PC-3 (cell line): ENCODE data around the gene CASK. TPM values are rescaled to one million over a fixed set of nuclear protein-coding genes. Genes with fewer than 3 reads are reported as not detected.

ENCODE experiments used
- ATAC-seq: fragments of 200-7000 bp; cut with Tn5 transposase; 2 replicates; pipeline ENCODE4 v1.9.1; 2020; ENCODE audit warnings: mild to moderate bottlenecking, moderate library complexity
- BruUV-seq: library from RNA; stranded (reverse); fragments of 400-500 nt; replicated peaks from 2 replicates; lab custom pipeline; 2021; lab: Mats Ljungman, UMichigan
- CTCF ChIA-PET: fragments of 300-600 bp; sonication (Branson Sonifier 250); formaldehyde crosslinking; loops from one replicate; lab custom pipeline; 2022; ENCODE audit warnings: antibody characterized with exemption; lab: Charles Lee
- POLR2A ChIA-PET: fragments of 300-600 bp; sonication (Branson Sonifier 250); formaldehyde crosslinking; loops from one replicate; lab custom pipeline; 2022; ENCODE audit warnings: antibody characterized with exemption; ENCODE audit not compliant: unreplicated experiment; lab: Charles Lee
- DNase-seq: peaks from one replicate; pipeline ENCODE4 v3.0.0-alpha.2; 2015
- H2AFZ ChIP-seq: fragments of 300-600 bp; sonication (generic); 2 replicates; pipeline ENCODE4 v1.6.0; 2016; ENCODE audit warnings: antibody characterized with exemption, low read length
- H3F3A ChIP-seq: fragments of 300-600 bp; sonication (generic); one replicate; pipeline ENCODE4 v1.6.0; 2017; ENCODE audit warnings: antibody characterized with exemption, low read length, control low read depth, mild to moderate bottlenecking; ENCODE audit not compliant: unreplicated experiment
- H3K27ac ChIP-seq: fragments of 300-600 bp; sonication (generic); 2 replicates; pipeline ENCODE4 v1.5.1; 2016; ENCODE audit warnings: mild to moderate bottlenecking, low read length
- H3K27me3 ChIP-seq: fragments of 300-600 bp; sonication (generic); 2 replicates; pipeline ENCODE4 v1.6.1; 2016; ENCODE audit warnings: low read length, mixed read lengths
- H3K36me3 ChIP-seq: fragments of 300-600 bp; sonication (generic); 2 replicates; pipeline ENCODE4 v1.6.1; 2016; ENCODE audit warnings: low read depth, mixed run types, low read length, mixed read lengths
- H3K4me1 ChIP-seq: fragments of 300-600 bp; sonication (generic); 2 replicates; pipeline ENCODE4 v1.5.1; 2016; ENCODE audit warnings: low read length; ENCODE audit not compliant: insufficient read depth
- H3K4me2 ChIP-seq: fragments of 300-600 bp; sonication (generic); 2 replicates; pipeline ENCODE4 v1.6.0; 2016; ENCODE audit warnings: low read length
- H3K4me3 ChIP-seq: fragments of 300-600 bp; sonication (generic); 2 replicates; pipeline ENCODE4 v1.5.1; 2016; ENCODE audit warnings: mild to moderate bottlenecking, low read length, mixed read lengths
- H3K79me2 ChIP-seq: fragments of 300-600 bp; sonication (generic); 2 replicates; pipeline ENCODE4 v1.6.1; 2017; ENCODE audit warnings: low read length, mixed read lengths
- H3K9ac ChIP-seq: fragments of 300-600 bp; sonication (generic); 2 replicates; pipeline ENCODE4 v1.6.0; 2016; ENCODE audit warnings: mild to moderate bottlenecking, low read length
- H3K9me2 ChIP-seq: fragments of 300-600 bp; sonication (generic); replicated peaks from 2 replicates; pipeline ENCODE4 v1.6.1; 2016; ENCODE audit warnings: mixed run types, low read length, mixed read lengths
- H3K9me3 ChIP-seq: fragments of 300-600 bp; sonication (generic); 2 replicates; pipeline ENCODE4 v1.6.1; 2016; ENCODE audit warnings: low read length, mixed read lengths
- H4K20me1 ChIP-seq: fragments of 300-600 bp; sonication (generic); 2 replicates; pipeline ENCODE4 v1.6.1; 2016; ENCODE audit warnings: low read length, mixed read lengths
- EZH2 ChIP-seq: fragments of 300-600 bp; sonication (generic); IDR thresholded peaks from one replicate; pipeline ENCODE4 v1.6.1; 2017; ENCODE audit warnings: antibody characterized with exemption, mild to moderate bottlenecking, low read length; ENCODE audit not compliant: unreplicated experiment
- EZH2phosphoT487 ChIP-seq: fragments of 300-600 bp; sonication (generic); IDR thresholded peaks from 2 replicates; pipeline ENCODE4 v1.6.1; 2018; ENCODE audit warnings: mild to moderate bottlenecking, antibody characterized with exemption, low read length, borderline replicate concordance
- intact Hi-C: fragments of 100-400 bp; cut with micrococcal nuclease; formaldehyde crosslinking; loops from 2 replicates; pipeline ENCODE4 v1.9.0; 2023
- total RNA-seq: library from RNA; depleted of rRNA; stranded (reverse); fragments of >200 nt; gene quantifications from 2 replicates; pipeline ENCODE4 v1.2.3, GENCODE V29; 2014
- TF ChIP-seq, protein P1 (sequence below): fragments of 300-600 bp; sonication (generic); conservative IDR thresholded peaks from 2 replicates; pipeline ENCODE4 v1.5.1; 2017; ENCODE audit warnings: antibody characterized with exemption, low read depth, mild to moderate bottlenecking, low read length

CASK gene
- total RNA-seq, 1 experiment from 2014 or later, result 21.4 TPM

DNA sequence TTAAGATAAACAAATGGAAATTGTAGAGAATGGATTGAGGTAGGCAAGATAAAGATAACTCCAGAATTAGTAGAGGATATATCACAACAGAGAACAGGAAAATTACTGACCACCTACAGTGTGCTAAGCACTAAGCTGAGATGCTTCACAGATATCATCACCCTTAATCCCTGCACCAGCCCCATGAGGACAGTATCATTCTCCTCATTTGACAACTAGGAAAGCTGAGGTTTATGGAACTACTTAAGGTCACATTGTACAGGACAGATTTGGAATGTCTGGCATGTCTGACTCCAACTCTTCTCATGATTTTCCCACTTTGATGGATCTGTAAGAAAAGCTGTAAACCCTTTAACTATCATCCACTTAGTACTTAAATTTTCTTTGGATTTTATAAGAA, 95.5 kb downstream of the CASK start:
- POLR2A ChIA-PET, result no interaction called here
- Histone ChIP-seq H3K27me3 (no peaks in the 10 kb centered on the region), H3K27ac (no peak overlapping the region), H3F3A (no peaks in the 10 kb centered on the region), H3K4me2 (no peak overlapping the region), H3K36me3 (no peaks in the 10 kb centered on the region), H3K9me2 (no peaks in the 10 kb centered on the region), H3K9ac (no peak overlapping the region), H3K79me2 (no peaks in the 10 kb centered on the region), H3K4me3 (no peak overlapping the region), H2AFZ (no peak overlapping the region), H3K9me3 (no peaks in the 10 kb centered on the region), H4K20me1 (no peaks in the 10 kb centered on the region), H3K4me1 (peaks cover 5% of the 10 kb centered on the region)
- TF ChIP-seq EZH2phosphoT487 (no peak), EZH2 (no peak)
- TF ChIP-seq, protein P1, sequence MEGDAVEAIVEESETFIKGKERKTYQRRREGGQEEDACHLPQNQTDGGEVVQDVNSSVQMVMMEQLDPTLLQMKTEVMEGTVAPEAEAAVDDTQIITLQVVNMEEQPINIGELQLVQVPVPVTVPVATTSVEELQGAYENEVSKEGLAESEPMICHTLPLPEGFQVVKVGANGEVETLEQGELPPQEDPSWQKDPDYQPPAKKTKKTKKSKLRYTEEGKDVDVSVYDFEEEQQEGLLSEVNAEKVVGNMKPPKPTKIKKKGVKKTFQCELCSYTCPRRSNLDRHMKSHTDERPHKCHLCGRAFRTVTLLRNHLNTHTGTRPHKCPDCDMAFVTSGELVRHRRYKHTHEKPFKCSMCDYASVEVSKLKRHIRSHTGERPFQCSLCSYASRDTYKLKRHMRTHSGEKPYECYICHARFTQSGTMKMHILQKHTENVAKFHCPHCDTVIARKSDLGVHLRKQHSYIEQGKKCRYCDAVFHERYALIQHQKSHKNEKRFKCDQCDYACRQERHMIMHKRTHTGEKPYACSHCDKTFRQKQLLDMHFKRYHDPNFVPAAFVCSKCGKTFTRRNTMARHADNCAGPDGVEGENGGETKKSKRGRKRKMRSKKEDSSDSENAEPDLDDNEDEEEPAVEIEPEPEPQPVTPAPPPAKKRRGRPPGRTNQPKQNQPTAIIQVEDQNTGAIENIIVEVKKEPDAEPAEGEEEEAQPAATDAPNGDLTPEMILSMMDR, result no peak
- no TSS peak for BruUV-seq
- CTCF ChIA-PET, result no interaction called here
- intact Hi-C loops, result no loop called here
- no peak for DNase-seq
- no peak for ATAC-seq

DNA sequence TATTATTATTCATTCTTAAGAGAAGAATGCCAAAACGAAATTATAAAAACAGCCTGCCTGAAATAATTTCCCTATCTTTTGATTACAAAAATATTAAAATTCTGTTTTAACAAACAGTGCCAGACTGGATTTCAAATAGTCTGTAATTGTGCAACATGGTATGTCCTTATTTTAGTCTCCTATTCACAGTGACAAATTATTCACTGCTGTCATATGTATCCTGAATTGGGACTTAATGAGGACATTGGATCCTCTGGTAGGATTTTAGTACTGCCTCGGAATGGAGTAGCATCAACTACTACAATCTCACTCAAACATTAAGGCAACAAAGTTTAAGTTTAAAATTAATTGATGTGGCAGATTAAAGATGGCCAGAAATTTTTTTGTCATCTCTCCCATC, 97.6 kb downstream of the CASK start:
- Histone ChIP-seq H3K9me2 (no peaks in the 10 kb centered on the region), H2AFZ (no peak overlapping the region), H3K27me3 (no peaks in the 10 kb centered on the region), H3F3A (no peaks in the 10 kb centered on the region), H3K36me3 (no peaks in the 10 kb centered on the region), H3K4me1 (peaks cover under 1% of the 10 kb centered on the region), H3K4me3 (no peak overlapping the region), H3K27ac (no peak overlapping the region), H4K20me1 (no peaks in the 10 kb centered on the region; the same call in 1 of the 2 replicates), H3K4me2 (no peak overlapping the region), H3K9ac (no peak overlapping the region), H3K9me3 (no peaks in the 10 kb centered on the region), H3K79me2 (no peaks in the 10 kb centered on the region)
- BruUV-seq, result no TSS peak
- ChIA-PET POLR2A (no interaction called here), CTCF (no interaction called here)
- no peak for DNase-seq
- TF ChIP-seq EZH2phosphoT487, result no peak
- no peak for TF ChIP-seq EZH2
- TF ChIP-seq, protein P1, result no peak
- intact Hi-C loops, result no loop called here
- no peak for ATAC-seq

DNA sequence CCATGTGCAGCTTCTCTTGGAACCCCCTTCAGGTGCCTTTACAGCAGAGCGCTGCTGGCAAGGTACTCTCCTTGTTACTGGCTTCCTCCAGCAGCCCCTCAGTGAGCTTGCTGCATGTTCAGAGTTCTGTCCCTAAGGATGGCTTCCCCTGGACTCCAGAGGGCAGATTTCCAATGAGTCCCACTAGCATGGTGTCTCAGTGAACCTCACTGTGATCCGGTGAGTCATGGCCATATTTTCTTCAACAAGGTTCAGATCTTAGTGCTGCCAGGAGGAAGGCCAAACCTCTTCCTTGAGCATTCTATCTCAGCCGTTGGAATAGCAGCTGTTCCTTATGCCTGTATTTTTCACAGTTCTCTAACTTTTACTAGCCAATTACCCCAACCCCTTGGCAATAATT, 98.8 kb downstream of the CASK start:
- H3K4me3 ChIP-seq, result no peak overlapping the region
- H3K4me2 ChIP-seq, result no peak overlapping the region
- H3K79me2 ChIP-seq, result no peaks in the 10 kb centered on the region
- H3K9ac ChIP-seq, result no peak overlapping the region
- intact Hi-C loops, result no loop called here
- CTCF ChIA-PET, result no interaction called here
- POLR2A ChIA-PET, result no interaction called here
- no peaks in the 10 kb centered on the region for H3F3A ChIP-seq
- H3K9me2 ChIP-seq, result no peaks in the 10 kb centered on the region
- ATAC-seq (no peak; the same call in 1 of the 2 replicates), DNase-seq (peak; percentile 20)
- BruUV-seq, result no TSS peak
- no peaks in the 10 kb centered on the region for H3K9me3 ChIP-seq
- H3K4me1 ChIP-seq, result no peaks in the 10 kb centered on the region
- no peaks in the 10 kb centered on the region; the same call in 1 of the 2 replicates for H4K20me1 ChIP-seq
- H3K27ac ChIP-seq, result no peak overlapping the region
- TF ChIP-seq, protein P1, result no peak
- no peak for TF ChIP-seq EZH2
- no peak for TF ChIP-seq EZH2phosphoT487
- no peaks in the 10 kb centered on the region for H3K36me3 ChIP-seq
- H2AFZ ChIP-seq, result no peak overlapping the region
- no peaks in the 10 kb centered on the region for H3K27me3 ChIP-seq
